NOMO-1 treated with DMSO at 0.1 percent for 48 hours (cell line): ENCODE results near the gene EYS.
"Not testable (repeated sequence)": the region's sequence is repeated elsewhere in the genome, so short reads cannot be mapped to it uniquely, and the experiment has no call there.

Experiments
- DNase-seq: peaks from one replicate; lab custom pipeline; 2025; ENCODE audit not compliant: unreplicated experiment; lab: John Stamatoyannopoulos, UW

Gene EYS

GRCh38 chr6:63935732-63936131 is 1771.3 kb downstream of the EYS start:
- DNase-seq = no peak

DNA sequence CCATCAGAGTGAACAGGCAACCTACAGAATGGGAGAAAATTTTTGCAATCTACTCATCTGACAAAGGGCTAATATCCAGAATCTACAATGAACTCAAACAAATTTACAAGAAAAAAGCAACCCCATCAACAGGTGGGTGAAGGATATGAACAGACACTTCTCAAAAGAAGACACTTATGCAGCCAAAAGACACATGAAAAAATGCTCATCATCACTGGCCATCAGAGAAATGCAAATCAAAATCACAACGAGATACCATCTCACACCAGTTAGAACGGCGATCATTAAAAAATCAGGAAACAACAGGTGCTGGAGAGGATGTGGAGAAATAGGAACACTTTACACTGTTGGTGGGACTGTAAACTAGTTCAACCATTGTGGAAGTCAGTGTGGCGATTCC is 1773.1 kb downstream of the EYS start:
- DNase-seq = not testable (repeated sequence)

DNA sequence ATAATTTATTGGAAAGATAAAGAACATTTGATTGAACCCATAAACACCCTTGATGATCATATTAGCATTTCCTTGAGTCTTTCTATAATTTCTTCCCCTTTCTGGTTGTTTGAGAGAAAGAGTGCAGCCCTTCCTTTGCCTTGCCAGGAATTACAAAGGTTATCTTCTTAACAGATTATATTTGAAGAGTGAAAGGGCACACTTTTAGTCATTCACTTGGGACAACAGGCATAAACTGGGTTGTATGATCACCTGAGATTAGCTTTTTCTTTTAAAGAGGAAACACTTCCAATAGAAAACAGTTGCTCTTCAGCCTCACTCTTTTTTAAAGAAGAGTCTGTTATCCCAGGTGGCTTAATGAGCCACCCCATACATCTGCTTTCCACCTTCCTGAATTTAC is 1776.2 kb downstream of the EYS start:
- no peak for DNase-seq

DNA sequence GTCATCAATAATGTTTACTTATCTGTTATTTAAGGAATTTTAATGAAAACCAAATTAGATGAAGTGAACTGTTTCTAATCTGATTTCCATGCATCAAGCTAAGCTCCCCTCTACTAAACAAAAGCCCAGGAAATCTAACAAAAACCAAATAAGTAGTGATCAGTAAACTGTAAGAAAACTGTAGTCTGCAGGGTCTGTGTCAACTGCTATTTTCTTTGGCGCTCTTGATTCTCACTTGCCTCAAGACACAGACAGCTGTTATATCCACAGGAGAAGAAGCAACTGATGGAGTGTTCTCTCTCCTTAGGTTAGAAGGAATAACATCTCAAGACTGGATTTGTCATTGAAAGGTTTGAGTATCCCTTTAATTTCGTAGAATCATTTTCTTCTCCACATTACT is 1777.9 kb downstream of the EYS start:
- DNase-seq = no peak

DNA sequence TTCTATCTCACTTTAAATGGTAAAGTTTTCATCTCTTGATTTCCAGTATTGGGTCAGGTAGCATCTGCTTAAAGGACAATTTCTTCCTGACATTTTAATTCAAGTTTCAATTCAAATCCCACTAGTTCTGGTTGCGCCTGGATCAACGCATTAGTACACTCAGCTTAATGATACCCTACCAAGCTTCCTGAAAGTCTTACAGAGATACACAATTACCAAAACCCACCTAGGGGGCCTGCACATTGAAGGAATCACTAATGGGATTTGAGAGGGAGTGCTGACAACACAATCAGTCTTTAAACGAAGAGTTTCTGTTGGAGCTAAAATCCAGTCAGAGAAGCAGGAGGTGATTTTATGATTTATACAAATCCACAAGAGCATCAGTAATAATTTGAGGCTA is 1778.4 kb downstream of the EYS start:
- DNase-seq = no peak

DNA sequence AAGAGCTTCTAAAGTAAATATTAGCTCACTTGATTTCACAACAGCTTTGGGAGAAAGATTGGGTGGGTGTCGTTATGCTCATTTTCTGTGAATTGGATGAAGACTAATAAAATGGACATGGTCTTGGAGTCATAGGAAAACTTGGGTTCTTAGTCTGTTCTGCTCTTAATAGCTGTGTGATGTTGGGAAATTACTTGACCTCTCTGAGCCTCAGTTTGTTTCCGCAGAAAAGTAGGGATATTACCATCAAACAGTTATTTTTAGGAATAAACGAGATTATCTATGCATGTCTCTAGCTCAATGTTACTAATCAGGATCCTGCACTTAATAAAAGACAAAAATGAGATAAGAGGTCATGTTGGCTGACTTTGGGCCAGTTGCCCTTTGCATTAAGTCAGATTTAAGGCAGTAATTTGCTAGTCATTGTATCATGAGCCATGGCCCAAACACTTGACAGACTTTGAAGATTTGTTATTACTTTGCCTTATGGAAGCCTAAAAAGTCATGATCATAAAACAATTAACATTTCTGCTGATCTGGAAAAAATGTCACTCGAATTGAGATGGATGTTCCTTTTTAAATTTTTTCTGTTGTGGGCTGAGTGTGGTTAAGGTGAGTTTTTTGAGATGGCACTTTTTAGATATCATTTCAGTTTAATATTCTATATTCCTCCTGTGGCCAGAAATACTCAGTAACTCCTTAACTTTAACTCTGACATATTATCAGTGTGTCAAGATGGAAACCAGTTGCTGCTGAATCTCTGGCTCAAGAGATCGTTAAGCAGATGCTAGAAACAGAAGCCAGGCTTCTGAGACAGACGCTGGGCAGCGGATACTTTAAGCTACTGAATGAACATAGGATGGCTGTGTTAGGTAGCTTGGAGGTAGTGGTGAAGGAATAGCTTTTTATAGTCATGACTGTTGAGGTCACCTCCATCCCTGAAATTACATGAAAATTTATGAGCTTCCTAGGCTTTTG is 1779.8 kb downstream of the EYS start:
- DNase-seq = no peak

DNA sequence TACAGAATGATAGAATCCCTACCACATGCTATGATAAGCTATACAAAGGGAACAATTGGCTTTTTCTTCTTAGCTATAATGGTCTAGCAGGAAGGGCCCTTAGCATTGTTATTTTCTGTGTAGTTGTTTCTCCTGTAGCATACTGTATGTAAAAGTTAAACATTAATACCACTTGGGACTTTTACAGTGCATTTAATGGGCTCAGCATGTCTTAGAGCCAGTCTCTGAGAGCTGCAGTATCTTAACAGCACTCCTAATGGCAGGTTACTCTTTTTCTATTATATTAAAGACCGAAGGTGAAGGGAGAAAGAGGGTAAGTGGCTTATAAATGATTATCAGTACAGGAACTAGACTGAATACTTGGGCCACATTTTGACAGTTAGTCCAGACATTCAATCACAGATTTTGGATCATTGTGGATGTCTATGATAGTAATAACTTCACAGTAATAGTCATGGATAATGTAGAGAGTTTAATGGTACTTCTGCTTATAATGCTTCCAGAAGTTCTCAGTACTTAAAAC is 1780.7 kb downstream of the EYS start:
- DNase-seq = no peak

DNA sequence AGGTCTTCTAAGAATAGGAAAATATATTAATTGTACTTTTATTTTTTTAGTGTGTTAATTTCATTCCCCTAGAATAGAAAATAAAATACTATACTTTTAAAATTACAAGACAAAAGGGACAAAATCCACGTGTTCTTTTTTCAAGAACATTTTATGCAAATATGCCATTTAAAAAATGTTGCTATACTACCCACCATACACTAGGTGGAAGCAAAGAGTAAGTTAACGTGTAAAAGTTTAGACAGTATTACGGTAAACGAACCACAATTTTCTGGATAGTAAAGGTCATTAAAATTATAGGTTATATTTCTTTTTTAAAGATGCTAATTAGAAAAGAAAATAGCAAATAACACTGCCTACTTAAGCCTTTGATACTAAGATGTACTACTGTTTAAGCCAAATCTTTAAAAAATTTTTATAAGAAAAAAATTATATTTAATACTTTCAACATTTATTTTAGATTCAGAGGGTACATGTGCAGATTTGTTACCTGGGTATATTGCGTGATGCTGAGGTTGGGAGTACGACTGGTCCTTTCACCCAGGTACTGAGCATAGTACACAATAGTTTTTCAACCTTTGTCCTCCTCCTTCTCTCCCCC is 1783.8 kb downstream of the EYS start:
- peak; percentile 37 for DNase-seq

DNA sequence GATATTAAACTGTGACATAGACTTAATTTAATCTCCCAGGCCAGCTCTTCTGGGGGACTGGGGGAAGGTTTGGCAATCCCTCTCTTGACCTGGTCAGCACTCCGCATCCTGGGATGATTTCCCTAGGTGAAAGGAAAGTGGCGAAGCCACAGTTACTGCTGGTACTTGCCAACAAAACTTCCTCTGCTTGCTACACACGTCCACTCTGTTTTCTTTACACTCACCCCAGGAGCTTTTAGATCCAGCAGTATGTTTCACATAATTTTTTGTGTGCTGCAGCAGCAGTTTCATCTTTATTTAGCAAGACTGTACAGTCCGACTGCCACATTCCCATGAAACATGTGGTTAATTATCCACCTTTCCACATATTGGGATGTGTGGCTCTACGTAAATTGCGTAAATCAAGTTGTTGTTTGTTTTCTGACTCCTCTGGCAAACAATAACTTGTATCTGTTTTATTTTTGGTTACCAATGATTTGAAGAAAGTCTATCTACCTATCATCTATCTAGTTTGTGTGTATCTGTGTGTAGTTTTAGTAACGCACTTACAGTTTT is 1787.4 kb downstream of the EYS start:
- no peak for DNase-seq

DNA sequence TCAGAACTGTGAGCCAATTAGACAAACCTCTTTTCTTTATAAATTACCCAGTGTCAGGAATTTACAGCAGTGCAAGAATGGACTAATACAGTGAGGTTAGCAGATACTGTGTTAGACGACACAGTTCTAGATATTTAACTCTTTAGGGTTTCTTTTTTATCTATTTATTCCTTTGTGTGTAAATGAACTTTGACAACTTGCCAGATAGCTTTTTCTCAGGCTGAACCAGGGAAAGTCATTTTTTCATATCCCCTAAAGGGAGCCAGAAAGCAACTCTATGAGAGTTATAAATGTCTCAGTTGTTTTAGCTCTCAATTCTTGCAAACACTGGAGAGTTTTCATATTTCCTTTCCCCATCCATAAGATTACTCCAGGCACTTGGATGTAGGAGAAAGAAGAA is 1794.1 kb downstream of the EYS start:
- DNase-seq = no peak

GRCh38 chr6:63910863-63911551 is 1796.0 kb downstream of the EYS start:
- no peak for DNase-seq

- DNase-seq = peak; percentile 88
Measured at GRCh38 chr6:63904650-63905248, 1802.3 kb downstream of the EYS start.

DNA sequence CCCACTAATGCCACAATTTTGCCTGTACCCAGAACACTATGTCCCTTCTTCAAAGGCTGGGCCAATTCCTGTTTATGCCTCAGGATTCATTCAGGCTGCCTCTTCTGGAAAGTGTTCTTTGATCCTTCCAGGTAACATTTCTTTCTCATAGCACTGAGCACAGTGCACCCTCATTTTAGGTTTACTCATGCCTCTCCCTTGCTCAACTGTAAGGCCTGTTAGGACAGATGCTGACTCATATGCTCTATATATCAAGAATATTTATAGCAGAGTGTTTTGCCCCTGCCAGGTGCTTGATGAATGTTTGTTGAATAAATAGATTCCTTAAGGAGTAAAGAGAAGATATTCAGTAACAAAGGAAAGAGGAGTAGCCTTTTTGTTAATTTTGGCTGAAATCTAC is 1807.5 kb downstream of the EYS start:
- DNase-seq = peak; percentile 58

- no peak for DNase-seq
Measured at GRCh38 chr6:63897952-63898351, 1809.1 kb downstream of the EYS start.

DNA sequence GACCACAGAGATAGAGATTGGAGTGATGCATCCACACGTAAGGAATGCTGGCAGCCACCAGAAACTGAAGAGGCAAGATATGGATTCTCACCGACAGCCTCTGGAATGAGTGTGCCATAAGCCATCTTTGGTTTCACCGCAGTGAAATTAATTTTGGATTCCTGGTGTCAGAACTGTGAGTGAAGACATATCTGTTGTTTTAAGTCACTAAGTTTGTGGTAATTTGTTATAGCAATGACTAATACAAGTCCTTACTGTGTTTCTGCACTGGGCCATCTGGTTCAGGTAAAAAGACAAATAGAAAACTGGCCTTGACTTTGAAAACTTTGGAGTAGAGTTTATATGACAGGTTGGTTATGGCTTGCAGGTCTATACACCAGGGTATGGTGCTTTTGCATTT is 1809.6 kb downstream of the EYS start:
- no peak for DNase-seq

- no peak for DNase-seq
Measured at GRCh38 chr6:63888416-63888815, 1818.6 kb downstream of the EYS start.

GRCh38 chr6:63887804-63888203 is 1819.2 kb downstream of the EYS start:
- DNase-seq = not testable (repeated sequence)

DNA sequence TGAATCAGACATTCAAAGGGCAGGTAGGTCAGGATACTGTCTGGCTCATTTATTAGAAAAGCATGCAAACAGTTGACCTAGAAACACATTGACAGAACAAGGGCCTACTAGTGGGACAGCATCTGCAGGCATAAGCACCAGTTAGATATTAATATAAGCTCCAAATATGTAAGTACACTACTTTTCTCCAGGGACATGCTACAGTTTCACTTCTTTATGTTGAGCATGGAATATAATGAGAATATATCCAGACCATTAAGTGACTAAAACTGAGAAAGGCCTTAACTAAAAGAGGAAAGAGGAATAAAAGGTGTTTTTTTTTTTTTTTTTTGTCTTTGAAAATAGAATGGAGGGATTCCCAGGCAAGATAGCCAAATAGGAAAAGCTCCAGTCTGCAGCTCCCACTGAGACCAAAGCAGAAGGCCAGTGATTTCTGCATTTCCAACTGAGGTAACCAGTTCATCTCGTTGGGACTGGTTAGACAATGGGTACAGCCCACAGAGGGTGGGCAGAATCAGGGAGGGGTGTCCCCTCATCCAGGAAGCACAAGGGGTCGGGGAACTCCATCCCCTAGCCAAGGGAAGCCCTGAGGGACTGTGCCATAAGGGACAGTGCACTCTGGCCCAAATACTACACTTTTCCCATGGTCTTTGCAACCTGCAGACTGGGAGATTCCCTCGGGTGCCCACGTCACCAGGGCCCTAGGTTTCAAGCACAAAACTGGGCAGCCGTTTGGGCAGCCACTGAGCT is 1819.8 kb downstream of the EYS start:
- no peak for DNase-seq

DNA sequence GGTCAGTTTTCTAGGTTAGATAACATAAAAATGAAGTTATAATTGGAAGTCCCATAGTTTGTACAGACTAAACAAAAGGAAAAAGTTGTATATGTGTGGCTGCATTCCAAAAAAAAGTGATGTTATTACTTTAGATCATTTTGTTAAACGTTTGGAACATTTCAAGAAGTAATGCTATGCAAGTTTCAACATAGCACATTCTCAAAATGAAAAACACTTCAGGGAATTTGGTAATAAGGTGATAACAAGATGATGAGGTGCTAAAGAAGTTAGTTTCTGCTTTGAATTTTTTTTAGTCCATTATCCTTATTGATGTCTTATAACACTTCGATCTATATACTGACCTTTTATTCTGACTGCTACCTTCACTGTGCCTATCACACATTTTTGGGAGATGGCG is 1820.7 kb downstream of the EYS start:
- DNase-seq = no peak

GRCh38 chr6:63883597-63883996 is 1823.4 kb downstream of the EYS start:
- no peak for DNase-seq
